K562 (cell line): ENCODE data around the gene HPS3. TPM values are rescaled to one million over a fixed set of nuclear protein-coding genes. Genes with fewer than 3 reads are reported as not detected.

Experiments used
- CBX1 ChIP-seq: sonication (generic); IDR thresholded peaks from 2 replicates; pipeline ENCODE4 v1.6.1; 2016; ENCODE audit warnings: antibody characterized with exemption, low read depth, mild to moderate bottlenecking
- CHD2 ChIP-seq: IDR thresholded peaks from 2 replicates; pipeline ENCODE4 v1.6.1; 2011; ENCODE audit warnings: low read depth, low read length
- CREB1 ChIP-seq, 2 experiments: sonication (generic) in 1 of 2; formaldehyde crosslinking in 1 of 2; IDR thresholded peaks; 2 replicates each; pipeline versions ENCODE4 v1.6.1 to v1.8.0; 2012 to 2022; ENCODE audit warnings: inconsistent platforms in 1 of 2, mild to moderate bottlenecking in 1 of 2, missing genetic modification reagents in 1 of 2, moderate library complexity in 1 of 2
- CUX1 ChIP-seq: fragments of 200-800 bp; sonication (Bioruptor generic); IDR thresholded peaks from 2 replicates; pipeline ENCODE4 v1.6.1; 2016; ENCODE audit warnings: missing genetic modification characterization, missing compliant biosample characterization
- ETV6 ChIP-seq, 3 experiments: fragments of 150-350 bp in 1 of 3; sonication (generic) in 1 of 3; formaldehyde crosslinking in 1 of 3; IDR thresholded peaks; 2 replicates each; pipeline versions ENCODE4 v1.6.1 to v1.8.0; 2014 to 2022; ENCODE audit warnings: borderline replicate concordance in 2 of 3, low read depth in 2 of 3, antibody characterized with exemption in 1 of 3, low read length in 1 of 3, mild to moderate bottlenecking in 1 of 3, missing genetic modification reagents in 1 of 3
- GTF2E2 ChIP-seq: fragments of 200-800 bp; sonication (Bioruptor generic); IDR thresholded peaks from 2 replicates; pipeline ENCODE4 v1.6.1; 2016; ENCODE audit warnings: missing genetic modification characterization, missing compliant biosample characterization
- HMGN3 ChIP-seq: IDR thresholded peaks from 2 replicates; pipeline ENCODE4 v1.6.1; 2011; ENCODE audit warnings: borderline replicate concordance, low read depth, mild to moderate bottlenecking, mixed read lengths, low read length; ENCODE audit not compliant: insufficient read length; ENCODE audit errors: extremely low read depth
- IRF2 ChIP-seq: sonication (generic); formaldehyde crosslinking; IDR thresholded peaks from 2 replicates; pipeline ENCODE4 v1.8.1; 2022; ENCODE audit warnings: mild to moderate bottlenecking, missing genetic modification reagents
- MAX ChIP-seq: sonication (generic); formaldehyde crosslinking; IDR thresholded peaks from 2 replicates; pipeline ENCODE4 v1.9.0; 2022; ENCODE audit warnings: mild to moderate bottlenecking, missing genetic modification reagents
- MBD1 ChIP-seq: fragments of 250-450 bp; sonication (Bioruptor Pico); IDR thresholded peaks from 2 replicates; pipeline ENCODE4 v1.8.0; 2022; ENCODE audit warnings: inconsistent platforms
- NFRKB ChIP-seq: fragments of 450-650 bp; IDR thresholded peaks from 2 replicates; pipeline ENCODE4 v1.6.1; 2016; ENCODE audit warnings: low read depth
- POLR2AphosphoS5 ChIP-seq: IDR thresholded peaks from 2 replicates; pipeline ENCODE4 v1.6.1; 2011; ENCODE audit warnings: mild to moderate bottlenecking, low read depth, low read length, moderate library complexity; ENCODE audit not compliant: control insufficient read depth, insufficient read depth
- POLR2B ChIP-seq: fragments of 450-650 bp; IDR thresholded peaks from 2 replicates; pipeline ENCODE4 v1.6.1; 2018; ENCODE audit warnings: low read depth; ENCODE audit not compliant: partially characterized antibody
- POLR3A ChIP-seq: IDR thresholded peaks from 2 replicates; pipeline ENCODE4 v1.6.1; 2011; ENCODE audit warnings: borderline replicate concordance, mild to moderate bottlenecking, moderate library complexity; ENCODE audit not compliant: insufficient read length, insufficient read depth; ENCODE audit errors: extremely low read depth
- RB1 ChIP-seq: fragments of 450-650 bp; IDR thresholded peaks from 2 replicates; pipeline ENCODE4 v1.6.1; 2017; ENCODE audit warnings: low read depth, mild to moderate bottlenecking
- SAP30 ChIP-seq: fragments of 200-600 bp; sonication (generic); IDR thresholded peaks from 2 replicates; pipeline ENCODE4 v1.6.1; 2012; ENCODE audit warnings: borderline replicate concordance, low read depth, mild to moderate bottlenecking, moderate library complexity, low read length, control low read depth, inconsistent platforms; ENCODE audit not compliant: insufficient read depth, poor library complexity, severe bottlenecking
- TAF9B ChIP-seq: fragments of 450-650 bp; IDR thresholded peaks from 2 replicates; pipeline ENCODE4 v1.6.1; 2018; ENCODE audit warnings: mild to moderate bottlenecking; ENCODE audit not compliant: partially characterized antibody
- TRIM28 ChIP-seq: fragments of 450-650 bp; IDR thresholded peaks from 2 replicates; pipeline ENCODE4 v1.6.1; 2017
- ZFX ChIP-seq: sonication (generic); formaldehyde crosslinking; IDR thresholded peaks from 2 replicates; pipeline ENCODE4 v1.8.0; 2022; ENCODE audit warnings: mild to moderate bottlenecking, missing genetic modification reagents, moderate library complexity
- polyA plus RNA-seq, 8 experiments: library from polyadenylated mRNA; depleted of rRNA in 4 of 8; stranded (reverse) in 5 of 8; unstranded in 3 of 8; fragments of >200 nt; fragmentation: Nextera tagmentation in 2 of 8; fragmentation: Illumina TruSeq in 1 of 8; extraction: Ambion mirVana in 2 of 8; extraction: Trizol in 1 of 8; gene quantifications; 2 replicates each; pipeline versions ENCODE4 v1.2.1 to v1.2.3, GENCODE V29; 2011 to 2014; ENCODE audit warnings: inconsistent platforms in 1 of 8, missing spikeins in 1 of 8
- total RNA-seq, 7 experiments: library from RNA; depleted of rRNA in 6 of 7; stranded (reverse); fragments of >200 nt in 6 of 7; fragmentation: Illumina TruSeq in 2 of 7; extraction: Trizol in 2 of 7; gene quantifications; 2 replicates each; pipeline versions ENCODE4 v1.2.1 to v1.2.3, GENCODE V29; 2011 to 2021; ENCODE audit warnings: low replicate concordance in 1 of 7

HPS3 gene
- total and polyA plus RNA-seq, 9 of the 15 experiments (the other 6 are each of a cell fraction or from before 2014, with no cell fraction given): 1.2 to 11.3 (median 7.6) TPM

GRCh38 chr3:149086232-149086988 lies 43.0 kb upstream of the HPS3 start, which contains the start of gene HLTF (continued):
- TF ChIP-seq CUX1 (CRISPR knock-in tag): peak; percentile 64; the same call in 1 of the 2 replicates
- TF ChIP-seq CHD2: peak; percentile 87
- peak; percentile 99 for TF ChIP-seq MBD1 (CRISPR knock-in tag)
- peak; percentile 57; the same call in 1 of the 2 replicates for TF ChIP-seq CBX1
- peak; percentile 69 for TF ChIP-seq HMGN3
- no peak for TF ChIP-seq POLR3A
- TF ChIP-seq POLR2B: peak; percentile 77
- peak; percentile 71 for TF ChIP-seq NFRKB
- peak; percentile 61 for TF ChIP-seq SAP30
- peak; percentile 40; the same call in 1 of the 2 replicates for TF ChIP-seq TRIM28
- peak; percentile 99 for TF ChIP-seq RB1
- peak; percentile 100 for TF ChIP-seq MAX (CRISPR knock-in tag)
- peak; percentile 77 for TF ChIP-seq CREB1 (IDR thresholded peaks at IDR 0.05)
- peak; percentile 77 for TF ChIP-seq CREB1 (CRISPR knock-in tag; IDR thresholded peaks at IDR 0.05)
- TF ChIP-seq TAF9B: peak; percentile 49
- TF ChIP-seq ZFX (CRISPR knock-in tag): peak; percentile 78
- peak; percentile 52; the same call in 1 of the 2 replicates for TF ChIP-seq GTF2E2 (tag)
- no peak for TF ChIP-seq ETV6 (IDR thresholded peaks at IDR 0.05; ENCODE audit: borderline replicate concordance in 1 of 2, low read depth in 2 of 2, low read length in 1 of 2)
- TF ChIP-seq ETV6 (CRISPR knock-in tag; IDR thresholded peaks at IDR 0.05; ENCODE audit: borderline replicate concordance): peak; percentile 79; the same call in 1 of the 2 replicates
- TF ChIP-seq IRF2 (CRISPR knock-in tag): no peak
- TF ChIP-seq POLR2AphosphoS5: peak; percentile 52; the same call in 1 of the 2 replicates
